ENCODE measurements around the gene ZNF782.

GRCh38 chr9:96769989-96770388 lies 84.3 kb downstream of the ZNF782 start:
- TF ChIP-seq CTCF (conservative IDR thresholded peaks at IDR 0.05) = no peak
- no peak for TF ChIP-seq ZFX (IDR thresholded peaks at IDR 0.05)

Data from C4-2B (cell line).